NCI-H2196 treated with DMSO at 0.1 percent for 48 hours (cell line): ENCODE data around the gene KRTAP10-4.
"Not testable (repeated sequence)": the region's sequence is repeated elsewhere in the genome, so short reads cannot be mapped to it uniquely, and the experiment has no call there.

Experiments
- DNase-seq: peaks from one replicate; lab custom pipeline; 2025; ENCODE audit not compliant: unreplicated experiment; lab: John Stamatoyannopoulos, UW

Gene KRTAP10-4

GRCh38 chr21:44579056-44579832 is 5.7 kb downstream of the KRTAP10-4 start:
- DNase-seq, result no peak

DNA sequence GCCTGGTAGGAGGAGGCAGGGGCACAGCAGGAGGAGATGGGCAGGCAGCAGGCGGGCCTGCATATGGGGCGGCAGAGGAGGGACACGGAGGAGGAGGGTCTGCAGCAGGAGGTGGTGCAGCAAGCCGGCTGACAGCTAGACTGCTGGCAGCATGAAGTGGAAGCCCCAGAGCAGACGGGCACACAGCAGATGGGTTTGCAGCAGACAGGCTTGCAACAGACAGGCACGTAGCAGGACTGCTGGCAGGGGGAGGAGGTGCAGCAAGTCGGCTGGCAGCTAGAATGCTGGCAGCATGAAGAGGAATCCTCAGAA is 6.3 kb downstream of the KRTAP10-4 start:
- DNase-seq, result no peak

- DNase-seq, result not testable (repeated sequence)
Measured at GRCh38 chr21:44580231-44580821, 6.8 kb downstream of the KRTAP10-4 start, which contains the start of gene KRTAP10-5. KRTAP10-5 (minus strand) TSS chr21:44580604; CDS start chr21:44580578, 26 bp downstream.

DNA sequence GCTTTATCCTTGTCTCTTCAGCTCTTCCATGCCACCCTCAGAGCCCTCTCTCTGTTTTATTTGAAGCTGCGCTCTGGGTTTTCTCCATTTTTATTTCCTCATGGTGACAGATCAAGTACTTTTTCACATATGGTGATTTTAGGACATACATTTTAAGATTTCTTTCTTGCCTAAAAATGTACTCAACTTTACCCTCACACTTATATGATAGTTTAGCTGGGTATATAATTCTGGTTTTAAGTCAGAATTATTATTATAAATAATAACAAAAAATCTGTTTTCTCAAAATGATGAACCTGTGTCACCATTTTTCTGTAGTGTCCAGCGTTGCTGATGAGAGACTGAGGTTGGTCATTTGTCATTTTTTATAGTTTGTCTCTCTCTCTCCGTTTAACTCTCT is 7.6 kb downstream of the KRTAP10-4 start:
- no peak for DNase-seq

GRCh38 chr21:44582055-44582454 is 8.5 kb downstream of the KRTAP10-4 start:
- no peak for DNase-seq

DNA sequence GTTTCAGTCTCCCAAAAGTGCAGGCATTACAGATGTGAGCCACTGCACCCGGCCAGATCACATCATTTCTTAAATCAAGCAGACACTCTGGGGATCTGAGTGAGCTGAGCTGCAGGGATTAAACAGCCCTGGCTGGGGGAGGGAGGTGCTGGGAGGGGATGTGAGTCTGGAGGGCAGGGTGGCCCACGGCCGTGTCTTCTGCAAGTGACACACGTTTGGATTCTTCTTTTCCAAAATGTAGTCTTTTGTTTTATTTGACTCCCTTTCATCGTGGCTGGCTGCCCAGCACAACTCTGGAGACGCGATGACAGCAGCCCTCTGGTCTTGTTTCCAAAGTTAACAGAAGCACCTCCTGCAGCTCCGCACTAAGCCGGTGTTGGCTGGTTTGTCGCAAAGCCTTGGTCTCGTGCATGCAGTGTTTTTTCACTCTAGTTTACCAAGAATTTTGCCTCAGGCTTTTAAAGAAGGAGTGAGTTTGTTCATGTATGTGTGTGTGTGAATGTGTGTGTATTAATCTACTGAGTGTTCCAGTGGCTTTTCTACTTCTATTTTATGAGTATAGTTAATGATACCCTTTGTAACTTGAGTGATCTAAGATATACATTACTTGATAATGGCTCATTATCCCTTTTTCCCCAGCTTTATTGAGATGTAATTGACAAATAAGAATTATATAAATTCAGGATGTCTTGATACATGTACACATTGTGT is 9.7 kb downstream of the KRTAP10-4 start:
- no peak for DNase-seq

DNA sequence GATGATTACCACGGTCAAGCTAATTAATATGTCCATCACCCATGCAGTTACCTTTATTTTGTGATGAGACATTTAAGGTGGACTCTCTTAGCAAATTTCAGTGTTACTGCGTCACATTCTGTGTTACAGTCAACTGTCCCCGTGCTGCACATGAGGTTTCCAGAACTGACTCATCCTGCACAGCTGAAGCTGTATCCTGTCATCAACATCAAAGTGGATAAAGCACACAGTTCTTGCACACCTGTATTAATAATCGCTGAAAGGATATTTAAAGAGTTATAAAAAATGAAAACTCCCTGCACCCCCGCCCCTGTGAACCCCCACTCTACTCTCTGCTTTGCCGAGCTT is 10.2 kb downstream of the KRTAP10-4 start:
- DNase-seq, result no peak

DNA sequence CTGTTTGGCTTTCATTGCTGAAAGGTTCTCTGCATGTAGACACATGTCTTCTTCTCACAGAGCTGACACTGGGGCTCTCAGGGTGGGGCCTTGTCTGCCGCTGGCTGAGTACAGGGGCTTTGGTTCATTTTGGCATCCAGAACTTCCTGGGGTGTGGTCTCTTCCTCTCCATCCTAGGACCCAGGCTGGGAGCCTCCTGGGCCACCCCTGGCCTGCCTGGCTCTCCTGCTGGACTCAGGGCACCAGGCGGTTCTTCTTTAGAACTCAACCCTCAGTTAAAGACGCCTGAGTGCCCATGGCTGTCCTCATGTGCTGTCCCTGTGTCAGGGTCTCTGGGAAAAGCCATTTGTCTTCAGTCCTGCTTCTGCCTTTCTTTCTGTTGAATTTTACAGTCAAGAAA is 12.4 kb downstream of the KRTAP10-4 start:
- DNase-seq, result no peak

DNA sequence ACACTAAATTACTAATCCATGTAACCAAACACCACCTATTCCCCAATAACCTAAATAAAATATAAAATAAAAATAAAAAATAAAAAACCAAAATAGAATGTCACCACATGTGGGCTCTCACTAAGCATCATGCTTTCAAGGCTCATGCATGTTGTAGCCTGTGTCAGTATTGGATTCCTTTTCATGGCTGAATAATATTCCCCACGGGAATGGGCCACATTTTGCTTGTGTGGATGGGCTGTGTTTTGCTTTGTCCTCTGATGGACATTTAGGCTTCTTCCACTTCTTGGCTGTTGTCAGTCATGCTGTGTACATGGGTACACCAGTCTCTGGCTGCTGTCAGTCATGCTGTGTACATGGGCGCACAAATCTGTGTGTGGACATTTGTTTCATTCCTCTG is 15.6 kb downstream of the KRTAP10-4 start:
- DNase-seq, result no peak

GRCh38 chr21:44589586-44590305 is 16.2 kb downstream of the KRTAP10-4 start:
- DNase-seq, result no peak

DNA sequence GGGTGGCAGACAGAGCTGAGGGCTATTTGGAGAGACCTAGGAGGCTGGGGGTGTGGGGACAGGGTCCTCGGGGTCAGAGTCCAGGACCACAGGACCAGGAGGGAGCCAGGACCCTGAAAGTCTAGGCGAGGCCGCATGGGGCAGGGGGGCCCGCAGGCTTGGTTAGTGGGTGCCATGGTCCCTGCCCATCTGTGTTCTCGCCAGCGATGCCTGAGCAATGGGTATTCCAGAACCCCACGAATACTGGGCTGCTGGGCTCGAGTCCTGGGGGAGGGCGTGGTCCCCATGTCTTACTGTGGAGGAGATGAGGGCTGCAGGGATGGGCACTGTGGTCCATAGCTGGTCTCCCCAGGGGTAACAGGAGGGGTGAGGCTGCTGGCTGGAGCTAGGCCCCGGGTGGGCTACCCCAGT is 16.8 kb downstream of the KRTAP10-4 start:
- no peak for DNase-seq

- not testable (repeated sequence) for DNase-seq
Measured at GRCh38 chr21:44590897-44591800, 17.6 kb downstream of the KRTAP10-4 start.

- DNase-seq, result not testable (repeated sequence)
Measured at GRCh38 chr21:44591801-44592130, 18.2 kb downstream of the KRTAP10-4 start.

GRCh38 chr21:44592446-44593311 is 19.1 kb downstream of the KRTAP10-4 start, which contains the start of gene KRTAP10-6:
KRTAP10-6 (minus strand) TSS chr21:44592505; CDS start chr21:44592484, 21 bp downstream.
- DNase-seq, result no peak

- DNase-seq, result no peak
Measured at GRCh38 chr21:44593598-44594405, 20.3 kb downstream of the KRTAP10-4 start.

DNA sequence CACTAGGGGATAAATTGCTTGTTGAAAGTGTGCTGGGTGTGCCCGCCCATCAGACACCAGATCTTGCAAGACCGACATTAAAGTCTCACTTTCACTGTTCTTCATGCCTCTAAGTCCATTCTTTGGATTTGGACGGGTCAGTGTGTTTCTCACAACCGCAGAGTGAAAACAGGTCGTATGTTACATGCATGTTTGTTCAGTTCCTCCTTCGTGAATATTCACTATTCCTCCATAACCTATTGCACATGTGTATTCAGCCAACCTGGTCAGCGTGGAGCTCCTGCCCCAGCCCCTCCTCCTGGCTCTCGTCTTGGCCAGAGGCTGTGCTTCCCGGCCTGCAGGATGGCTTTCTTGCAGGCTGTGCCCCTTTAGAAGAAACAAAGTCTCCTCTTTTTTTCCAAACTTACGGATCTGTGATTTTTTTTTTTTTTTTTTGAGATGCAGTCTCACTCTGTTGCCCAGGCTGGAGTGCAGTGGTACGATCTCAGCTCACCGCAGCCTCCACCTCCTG is 20.9 kb downstream of the KRTAP10-4 start:
- no peak for DNase-seq

DNA sequence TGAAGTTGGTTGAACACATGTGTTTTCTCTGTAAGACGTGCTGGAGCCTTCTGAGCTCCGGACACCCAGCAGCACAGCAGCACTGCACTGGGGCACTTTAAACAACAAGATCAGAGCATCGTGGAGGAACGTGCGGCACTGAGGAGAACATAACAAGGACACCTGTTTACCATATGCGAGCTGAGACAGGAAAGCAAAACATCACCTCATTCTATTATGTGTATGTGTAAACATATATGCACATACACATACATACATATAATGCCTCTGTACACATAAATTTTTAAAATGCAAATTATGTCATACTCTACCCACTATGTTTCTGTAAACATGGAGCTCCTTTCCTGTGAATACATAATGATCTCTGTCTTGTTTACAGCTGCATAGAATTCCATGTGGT is 22.0 kb downstream of the KRTAP10-4 start:
- no peak for DNase-seq

- DNase-seq, result no peak
Measured at GRCh38 chr21:44596068-44596725, 22.7 kb downstream of the KRTAP10-4 start.
